ENCODE measurements around the gene SHISAL1.

SHISAL1 gene

GRCh38 chr22:44289414-44290171 lies 23.2 kb downstream of the SHISAL1 start:
- H3K9me3 ChIP-seq (ENCODE audit: insufficient read depth, low read length, severe bottlenecking): no peaks in the 10 kb centered on the region
- peaks cover 2% of the 10 kb centered on the region for H3K27me3 ChIP-seq (ENCODE audit: insufficient read depth, low read length, poor library complexity)
- H3K4me2 ChIP-seq (ENCODE audit: insufficient read depth, low read length): no peak overlapping the region
- H3K27ac ChIP-seq (ENCODE audit: low read length): no peak overlapping the region
- TF ChIP-seq EZH2 (IDR thresholded peaks at IDR 0.05; ENCODE audit: borderline replicate concordance, low read depth, low read length, severe bottlenecking) (no peak), CTCF (IDR thresholded peaks at IDR 0.05; ENCODE audit: borderline replicate concordance, extremely low read depth, low read length, poor library complexity, severe bottlenecking) (no peak)
- H3K36me3 ChIP-seq (ENCODE audit: insufficient read depth, low read length): no peaks in the 10 kb centered on the region
- H3K79me2 ChIP-seq (ENCODE audit: insufficient read depth, low read length): no peaks in the 10 kb centered on the region
- ATAC-seq (ENCODE audit: insufficient read depth, low read depth): no peak
- H3K9ac ChIP-seq (ENCODE audit: low read depth, low read length): no peak overlapping the region
- H3K4me3 ChIP-seq (ENCODE audit: low read depth in 1 of 2, low read length in 2 of 2): no peak overlapping the region
- DNase-seq: no peak
- no peaks in the 10 kb centered on the region for H4K20me1 ChIP-seq (ENCODE audit: insufficient read depth, low read length)
- no peaks in the 10 kb centered on the region for H3K4me1 ChIP-seq (ENCODE audit: insufficient read depth, low read length)
- no peak overlapping the region for H2AFZ ChIP-seq (ENCODE audit: low read depth, low read length)

GRCh38 chr22:44288913-44289312 lies 23.8 kb downstream of the SHISAL1 start:
- Histone ChIP-seq H3K9ac (ENCODE audit: low read depth, low read length) (no peak overlapping the region), H3K79me2 (ENCODE audit: insufficient read depth, low read length) (no peaks in the 10 kb centered on the region), H2AFZ (ENCODE audit: low read depth, low read length) (no peak overlapping the region), H3K4me1 (ENCODE audit: insufficient read depth, low read length) (no peaks in the 10 kb centered on the region), H3K27ac (ENCODE audit: low read length) (no peak overlapping the region), H3K4me3 (ENCODE audit: low read depth in 1 of 2, low read length in 2 of 2) (no peak overlapping the region), H3K36me3 (ENCODE audit: insufficient read depth, low read length) (no peaks in the 10 kb centered on the region), H3K4me2 (ENCODE audit: insufficient read depth, low read length) (no peak overlapping the region), H3K9me3 (ENCODE audit: insufficient read depth, low read length, severe bottlenecking) (no peaks in the 10 kb centered on the region), H4K20me1 (ENCODE audit: insufficient read depth, low read length) (0 out of 2 replicates have a peak, but pooled peaks cover 3% of the 10 kb centered on the region), H3K27me3 (ENCODE audit: insufficient read depth, low read length, poor library complexity) (peaks cover 5% of the 10 kb centered on the region)
- TF ChIP-seq CTCF (IDR thresholded peaks at IDR 0.05; ENCODE audit: borderline replicate concordance, extremely low read depth, low read length, poor library complexity, severe bottlenecking) (no peak), EZH2 (IDR thresholded peaks at IDR 0.05; ENCODE audit: borderline replicate concordance, low read depth, low read length, severe bottlenecking) (no peak)
- ATAC-seq (ENCODE audit: insufficient read depth, low read depth) (no peak), DNase-seq (no peak)

GRCh38 chr22:44287741-44288140 lies 25.0 kb downstream of the SHISAL1 start:
- Histone ChIP-seq H2AFZ (ENCODE audit: low read depth, low read length) (no peak overlapping the region), H3K4me3 (ENCODE audit: low read depth in 1 of 2, low read length in 2 of 2) (no peak overlapping the region), H3K27me3 (ENCODE audit: insufficient read depth, low read length, poor library complexity) (peaks cover 5% of the 10 kb centered on the region), H3K36me3 (ENCODE audit: insufficient read depth, low read length) (no peaks in the 10 kb centered on the region), H3K9me3 (ENCODE audit: insufficient read depth, low read length, severe bottlenecking) (no peaks in the 10 kb centered on the region), H3K4me1 (ENCODE audit: insufficient read depth, low read length) (no peaks in the 10 kb centered on the region), H3K9ac (ENCODE audit: low read depth, low read length) (no peak overlapping the region), H3K27ac (ENCODE audit: low read length) (no peak overlapping the region), H4K20me1 (ENCODE audit: insufficient read depth, low read length) (peaks cover 6% of the 10 kb centered on the region; the same call in 1 of the 2 replicates), H3K79me2 (ENCODE audit: insufficient read depth, low read length) (no peaks in the 10 kb centered on the region), H3K4me2 (ENCODE audit: insufficient read depth, low read length) (no peak overlapping the region)
- DNase-seq (no peak), ATAC-seq (ENCODE audit: insufficient read depth, low read depth) (no peak)
- no peak for TF ChIP-seq CTCF (IDR thresholded peaks at IDR 0.05; ENCODE audit: borderline replicate concordance, extremely low read depth, low read length, poor library complexity, severe bottlenecking)
- no peak for TF ChIP-seq EZH2 (IDR thresholded peaks at IDR 0.05; ENCODE audit: borderline replicate concordance, low read depth, low read length, severe bottlenecking)
